Ovary (tissue), 9 donors: Measurements from ENCODE around the gene TOP3A. TPM values are rescaled to one million over a fixed set of nuclear protein-coding genes. Genes with fewer than 3 reads are reported as not detected.

Source experiments
- DNase-seq, 5 donors: peaks; one replicate each; pipeline ENCODE4 v3.0.0-alpha.2; 2019 to 2020
- H3K27ac ChIP-seq, 2 donors: fragments of 200-600 bp; one replicate each; pipeline versions ENCODE4 v1.5.1 to v1.8.0; 2019 to 2022
- H3K27me3 ChIP-seq: fragments of 200-600 bp; one replicate; pipeline ENCODE4 v1.8.0; 2022
- H3K36me3 ChIP-seq: fragments of 200-600 bp; sonication (generic); one replicate; pipeline ENCODE4 v1.5.1; 2019
- H3K4me1 ChIP-seq: one replicate; pipeline ENCODE4 v1.8.1; 2013; ENCODE audit warnings: mild to moderate bottlenecking, moderate library complexity; ENCODE audit not compliant: insufficient read depth
- H3K4me3 ChIP-seq: fragments of 200-600 bp; sonication (generic); one replicate; pipeline ENCODE4 v1.5.1; 2017
- H3K9me3 ChIP-seq, 2 donors: fragments of 200-600 bp in 1 of 2; sonication (generic) in 1 of 2; one replicate each; pipeline versions ENCODE4 v1.5.1 to v1.8.1; 2013 to 2019; ENCODE audit warnings: mild to moderate bottlenecking in 1 of 2, moderate library complexity in 1 of 2
- CTCF ChIP-seq, 3 donors: fragments of 450-650 bp in 2 of 3; fragments of 200-600 bp in 1 of 3; IDR thresholded peaks; one replicate each; pipeline versions ENCODE4 v1.5.1 to v1.8.0; 2016 to 2022; ENCODE audit warnings: antibody characterized with exemption in 3 of 3, mild to moderate bottlenecking in 1 of 3
- EP300 ChIP-seq: sonication (generic); formaldehyde crosslinking; IDR thresholded peaks from one replicate; pipeline ENCODE4 v1.6.1; 2017; ENCODE audit warnings: antibody characterized with exemption
- POLR2A ChIP-seq: fragments of 450-650 bp; IDR thresholded peaks from one replicate; pipeline ENCODE4 v1.6.1; 2017; ENCODE audit warnings: antibody characterized with exemption, mild to moderate bottlenecking, moderate library complexity
- WGBS, 3 donors: extraction: QIAGEN DNeasy Blood & Tissue Kit in 1 of 3; methylation state at CpG; one replicate each; pipeline versions ENCODE4 v1.1.5 to v1.1.7; 2013 to 2017; 5-methylcytosine and 5-hydroxymethylcytosine counted together
- intact Hi-C, 4 donors: fragments of 100-400 bp; cut with DNase I; formaldehyde crosslinking; loops; one replicate each; pipeline versions ENCODE4 v1.11.0 to v1.15.1; 2022 to 2023
- polyA plus RNA-seq, 2 donors: library from polyadenylated mRNA; stranded (reverse); fragments of 200-250 nt in 1 of 2; fragments of 350-450 nt in 1 of 2; fragmentation: Illumina TruSeq in 1 of 2; extraction: RNeasy Lipid Tissue Mini Kit (QIAGEN cat#74804) in 1 of 2; gene quantifications; one replicate each; pipeline ENCODE4 v1.2.3, GENCODE V29; 2013 to 2014
- total RNA-seq, 7 donors: library from RNA; depleted of rRNA in 2 of 7; stranded (reverse); fragments of >200 nt in 2 of 7; fragmentation: NEBNext Ultra II Directional in 3 of 7; extraction: Animal tissue kit (Norgen Biotek cat#: 25700) in 3 of 7; gene quantifications; one replicate each; pipeline versions ENCODE4 v1.1.0 to v1.2.4, GENCODE V29; 2016 to 2023
- donor health status: DM: no; HTN: no; CAD: no; lungs with moderate emphysema.
- donor health status: DM: no; HTN: no; CAD: no.
- donor health status: Bipolar disorder and iron deficiency.
- donor health status: DM: yes; HTN: yes; CAD: no.
- donor health status: DM: no; HTN: no; CAD: no.
- donor health status: DM: yes; HTN: yes; CAD: no.

TOP3A gene
- total and polyA plus RNA-seq, 9 donors = 12.6 to 35.7 (median 21.3) TPM

- WGBS, 3 donors = 76 to 90% (median 85%) methylated on average over 6 of the region's 6 CpGs
- H3K9me3 ChIP-seq = no peaks in the 10 kb centered on the region
- no peak for DNase-seq
- no peaks in the 10 kb centered on the region for H3K27me3 ChIP-seq
- no peak overlapping the region for H3K4me3 ChIP-seq
- no peaks in the 10 kb centered on the region for H3K36me3 ChIP-seq
- intact Hi-C loops = no loop called here
- no peak overlapping the region for H3K27ac ChIP-seq
- no peaks in the 10 kb centered on the region for H3K4me1 ChIP-seq
- TF ChIP-seq CTCF (IDR thresholded peaks at IDR 0.05) = no peak
- TF ChIP-seq POLR2A = no peak
- no peak for TF ChIP-seq EP300
These were observed 11.8 kb upstream of the TOP3A start for GRCh38 chr17:18326572-18326971.

GRCh38 chr17:18326039-18326438 lies 11.2 kb upstream of the TOP3A start:
- no peaks in the 10 kb centered on the region for H3K4me1 ChIP-seq
- DNase-seq = no peak
- no peaks in the 10 kb centered on the region for H3K27me3 ChIP-seq
- H3K27ac ChIP-seq = no peak overlapping the region
- H3K4me3 ChIP-seq = no peak overlapping the region
- TF ChIP-seq EP300 (no peak), POLR2A (no peak), CTCF (IDR thresholded peaks at IDR 0.05) (no peak)
- intact Hi-C loops = no loop called here
- no peaks in the 10 kb centered on the region for H3K9me3 ChIP-seq
- H3K36me3 ChIP-seq = no peaks in the 10 kb centered on the region
- WGBS, 3 donors = 98% methylated on average over 2 of the region's 2 CpGs

- 84 to 87% (median 87%) methylated on average over 27 of the region's 27 CpGs for WGBS, 3 donors
- no peak for DNase-seq
- intact Hi-C loops = no loop called here
These were observed 9.6 kb upstream of the TOP3A start for GRCh38 chr17:18324140-18325050.

GRCh38 chr17:18323507-18324139 lies 8.8 kb upstream of the TOP3A start:
- intact Hi-C loops = no loop called here
- no peaks in the 10 kb centered on the region for H3K36me3 ChIP-seq
- no peak overlapping the region for H3K4me3 ChIP-seq
- no peak overlapping the region for H3K27ac ChIP-seq
- no peaks in the 10 kb centered on the region for H3K4me1 ChIP-seq
- 84 to 88% (median 84%) methylated on average over 16 of the region's 16 CpGs for WGBS, 3 donors
- H3K9me3 ChIP-seq = no peaks in the 10 kb centered on the region
- H3K27me3 ChIP-seq = no peaks in the 10 kb centered on the region
- no peak for DNase-seq
- no peak for TF ChIP-seq POLR2A
- TF ChIP-seq EP300 = no peak
- no peak for TF ChIP-seq CTCF (IDR thresholded peaks at IDR 0.05)

More at GRCh38 chr17:18324140-18325050, 9.6 kb upstream of the TOP3A start:
- Histone ChIP-seq H3K4me1 (no peaks in the 10 kb centered on the region), H3K27me3 (no peaks in the 10 kb centered on the region), H3K9me3 (no peaks in the 10 kb centered on the region), H3K4me3 (no peak overlapping the region), H3K27ac (no peak overlapping the region), H3K36me3 (no peaks in the 10 kb centered on the region)
- TF ChIP-seq EP300 (no peak), POLR2A (no peak), CTCF (IDR thresholded peaks at IDR 0.05) (no peak)
